ENCODE results near the gene MMADHC. TPM values are rescaled to one million over a fixed set of nuclear protein-coding genes. Genes with fewer than 3 reads are reported as not detected.

Gene MMADHC
- 236 and 238 TPM in 2 replicates for total RNA-seq (2014; rRNA removed; shearing (Covaris generic))
- polyA plus RNA-seq (2014; cell fraction: nucleus; rRNA removed), result 102 and 127 TPM in 2 replicates

GRCh38 chr2:149587220-149587949, at the start of gene MMADHC:
TSS of gene MMADHC (minus strand) at chr2:149587775. CDS start at chr2:149587097, 678 bp downstream.
- DNase-seq (ENCODE audit: extremely low read depth, low read depth), result peak; percentile 95

- no peak for DNase-seq (ENCODE audit: extremely low read depth, low read depth)
Measured at GRCh38 chr2:149634103-149634502, 46.5 kb upstream of the MMADHC start.

GRCh38 chr2:149630445-149630844, 42.9 kb upstream of the MMADHC start:
- no peak for DNase-seq (ENCODE audit: extremely low read depth, low read depth)

GRCh38 chr2:149629026-149629425, 41.5 kb upstream of the MMADHC start:
- no peak for DNase-seq (ENCODE audit: extremely low read depth, low read depth)

GRCh38 chr2:149627111-149627801, 39.7 kb upstream of the MMADHC start:
- no peak for DNase-seq (ENCODE audit: extremely low read depth, low read depth)

- DNase-seq (ENCODE audit: extremely low read depth, low read depth), result no peak
Measured at GRCh38 chr2:149625671-149626070, 38.1 kb upstream of the MMADHC start.

- DNase-seq (ENCODE audit: extremely low read depth, low read depth), result no peak
Measured at GRCh38 chr2:149625271-149625670, 37.7 kb upstream of the MMADHC start.

- DNase-seq (ENCODE audit: extremely low read depth, low read depth), result no peak
Measured at GRCh38 chr2:149622343-149622742, 34.8 kb upstream of the MMADHC start.

- DNase-seq (ENCODE audit: extremely low read depth, low read depth), result no peak
Measured at GRCh38 chr2:149617476-149617875, 29.9 kb upstream of the MMADHC start.

GRCh38 chr2:149616681-149617456, 29.3 kb upstream of the MMADHC start:
- no peak for DNase-seq (ENCODE audit: extremely low read depth, low read depth)

- DNase-seq (ENCODE audit: extremely low read depth, low read depth), result no peak
Measured at GRCh38 chr2:149613704-149614103, 26.1 kb upstream of the MMADHC start.

- no peak for DNase-seq (ENCODE audit: extremely low read depth, low read depth)
Measured at GRCh38 chr2:149612122-149612521, 24.5 kb upstream of the MMADHC start.

GRCh38 chr2:149611100-149611820, 23.7 kb upstream of the MMADHC start:
- DNase-seq (ENCODE audit: extremely low read depth, low read depth), result no peak

GRCh38 chr2:149606251-149606811, 18.8 kb upstream of the MMADHC start:
- no peak for DNase-seq (ENCODE audit: extremely low read depth, low read depth)

- DNase-seq (ENCODE audit: extremely low read depth, low read depth), result no peak
Measured at GRCh38 chr2:149603248-149603647, 15.7 kb upstream of the MMADHC start.

- no peak for DNase-seq (ENCODE audit: extremely low read depth, low read depth)
Measured at GRCh38 chr2:149601141-149601796, 13.7 kb upstream of the MMADHC start.

- DNase-seq (ENCODE audit: extremely low read depth, low read depth), result peak; percentile 70
Measured at GRCh38 chr2:149597668-149598326, 10.2 kb upstream of the MMADHC start.

GRCh38 chr2:149597050-149597667, 9.6 kb upstream of the MMADHC start:
- no peak for DNase-seq (ENCODE audit: extremely low read depth, low read depth)

GRCh38 chr2:149596471-149596870, 8.9 kb upstream of the MMADHC start:
- no peak for DNase-seq (ENCODE audit: extremely low read depth, low read depth)
